SIG-M5 (cell line): Measurements from ENCODE around the gene TMEM150A.
"Not testable (repeated sequence)": the region's sequence is repeated elsewhere in the genome, so short reads cannot be mapped to it uniquely, and the experiment has no call there.

Experiments used
- DNase-seq: peaks from one replicate; lab custom pipeline; 2025; lab: John Stamatoyannopoulos, UW

Gene TMEM150A, protein sequence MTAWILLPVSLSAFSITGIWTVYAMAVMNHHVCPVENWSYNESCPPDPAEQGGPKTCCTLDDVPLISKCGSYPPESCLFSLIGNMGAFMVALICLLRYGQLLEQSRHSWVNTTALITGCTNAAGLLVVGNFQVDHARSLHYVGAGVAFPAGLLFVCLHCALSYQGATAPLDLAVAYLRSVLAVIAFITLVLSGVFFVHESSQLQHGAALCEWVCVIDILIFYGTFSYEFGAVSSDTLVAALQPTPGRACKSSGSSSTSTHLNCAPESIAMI

DNA sequence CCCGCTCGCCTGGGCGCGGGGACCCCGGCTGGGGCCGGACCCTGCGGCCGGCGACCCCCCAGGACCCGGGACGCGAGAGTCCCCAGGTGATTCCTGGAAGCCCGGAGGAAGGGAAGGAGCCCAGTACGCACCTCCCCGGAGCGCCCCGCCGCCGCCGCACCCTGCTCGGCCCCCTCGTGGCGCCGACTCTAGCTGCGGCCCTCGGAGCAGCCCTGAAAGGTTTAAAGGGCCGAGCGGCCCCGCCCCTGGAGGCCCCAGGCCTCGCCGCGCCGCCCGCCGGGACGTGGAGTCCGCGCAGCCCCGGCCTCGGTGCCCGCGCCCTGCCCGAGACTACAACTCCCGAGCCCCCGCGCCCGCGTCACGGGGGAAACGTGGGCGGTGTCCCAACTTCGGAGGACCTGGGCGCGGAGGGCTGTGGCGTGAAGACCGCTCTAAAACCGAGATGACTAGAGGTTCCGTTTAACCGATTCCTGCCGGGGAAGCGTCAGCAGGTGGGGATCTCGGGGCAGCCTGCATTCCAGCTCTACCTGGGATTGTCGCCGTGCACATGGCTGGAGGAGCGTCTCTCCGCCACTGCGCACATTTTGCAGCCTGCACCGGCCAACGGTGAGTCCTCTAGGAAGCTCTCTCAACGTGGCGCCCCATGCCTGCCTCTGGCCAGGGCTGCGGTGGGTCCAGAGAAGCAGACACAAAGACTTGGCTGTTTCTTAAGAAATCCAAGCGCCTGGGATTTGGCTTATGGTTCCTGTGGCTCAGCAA is at the start of gene TMEM150A:
TMEM150A (minus strand) TSS at position 223 of the 759 bp plus-strand sequence. CDS start 750 bp downstream, outside the sequence.
- DNase-seq = peak; percentile 43

DNA sequence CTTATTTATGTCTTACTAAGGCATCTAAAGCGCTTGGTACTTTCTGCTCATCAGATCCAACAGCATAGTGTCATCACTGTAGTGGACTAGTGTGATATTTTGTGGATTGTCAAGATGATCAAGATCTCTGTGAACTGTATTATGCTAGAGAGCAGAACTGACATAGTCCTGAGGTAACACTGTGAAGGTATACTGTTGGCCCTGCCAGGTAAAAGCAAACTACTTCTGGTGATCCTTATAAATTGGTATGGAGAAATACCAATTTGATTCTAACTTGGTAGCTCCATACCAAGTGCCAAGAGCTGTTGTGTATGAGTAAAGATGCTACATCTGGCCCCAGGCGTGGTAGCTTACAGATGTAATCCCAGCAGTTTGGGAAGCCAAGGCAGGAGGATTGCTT is 49.6 kb upstream of the TMEM150A start:
- DNase-seq = no peak

DNA sequence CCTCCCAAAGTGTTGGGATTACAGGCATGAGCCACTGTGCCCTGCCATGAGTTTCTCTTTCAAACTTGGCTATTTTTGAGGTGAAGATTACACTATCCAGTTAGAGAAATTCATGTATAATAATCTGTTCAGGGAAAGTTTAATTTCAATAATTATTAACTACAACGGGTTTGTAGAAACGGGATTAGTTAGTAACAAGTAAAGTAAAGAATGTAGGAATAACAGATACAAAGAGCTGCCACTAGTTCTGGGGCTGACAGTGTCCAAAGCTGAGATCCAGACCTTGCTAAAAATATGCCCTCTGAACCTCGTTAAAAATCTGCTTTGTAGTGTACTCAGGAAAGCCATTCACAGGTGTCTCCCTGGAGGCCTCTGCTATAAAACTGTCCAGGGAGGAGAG is 48.6 kb upstream of the TMEM150A start:
- no peak for DNase-seq

DNA sequence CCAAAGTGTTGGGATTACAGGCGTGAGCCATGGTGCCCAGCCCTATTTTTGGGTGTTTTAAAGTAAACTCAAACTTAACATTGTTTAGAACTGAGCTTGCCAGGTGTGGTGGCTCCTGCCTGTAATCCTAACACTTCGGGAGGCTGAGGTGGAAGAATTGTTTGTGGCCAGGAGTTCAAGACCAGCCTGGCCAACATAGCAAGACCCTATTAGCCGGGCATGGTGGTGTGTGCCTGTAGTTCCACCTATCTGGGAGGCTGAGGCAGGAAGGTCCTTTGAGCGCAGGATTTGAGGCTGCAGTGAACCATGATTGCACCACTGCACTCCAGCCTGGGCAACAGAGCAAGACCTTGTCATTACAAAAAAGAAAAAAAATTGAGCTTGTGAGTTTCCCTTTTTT is 48.0 kb upstream of the TMEM150A start:
- no peak for DNase-seq

DNA sequence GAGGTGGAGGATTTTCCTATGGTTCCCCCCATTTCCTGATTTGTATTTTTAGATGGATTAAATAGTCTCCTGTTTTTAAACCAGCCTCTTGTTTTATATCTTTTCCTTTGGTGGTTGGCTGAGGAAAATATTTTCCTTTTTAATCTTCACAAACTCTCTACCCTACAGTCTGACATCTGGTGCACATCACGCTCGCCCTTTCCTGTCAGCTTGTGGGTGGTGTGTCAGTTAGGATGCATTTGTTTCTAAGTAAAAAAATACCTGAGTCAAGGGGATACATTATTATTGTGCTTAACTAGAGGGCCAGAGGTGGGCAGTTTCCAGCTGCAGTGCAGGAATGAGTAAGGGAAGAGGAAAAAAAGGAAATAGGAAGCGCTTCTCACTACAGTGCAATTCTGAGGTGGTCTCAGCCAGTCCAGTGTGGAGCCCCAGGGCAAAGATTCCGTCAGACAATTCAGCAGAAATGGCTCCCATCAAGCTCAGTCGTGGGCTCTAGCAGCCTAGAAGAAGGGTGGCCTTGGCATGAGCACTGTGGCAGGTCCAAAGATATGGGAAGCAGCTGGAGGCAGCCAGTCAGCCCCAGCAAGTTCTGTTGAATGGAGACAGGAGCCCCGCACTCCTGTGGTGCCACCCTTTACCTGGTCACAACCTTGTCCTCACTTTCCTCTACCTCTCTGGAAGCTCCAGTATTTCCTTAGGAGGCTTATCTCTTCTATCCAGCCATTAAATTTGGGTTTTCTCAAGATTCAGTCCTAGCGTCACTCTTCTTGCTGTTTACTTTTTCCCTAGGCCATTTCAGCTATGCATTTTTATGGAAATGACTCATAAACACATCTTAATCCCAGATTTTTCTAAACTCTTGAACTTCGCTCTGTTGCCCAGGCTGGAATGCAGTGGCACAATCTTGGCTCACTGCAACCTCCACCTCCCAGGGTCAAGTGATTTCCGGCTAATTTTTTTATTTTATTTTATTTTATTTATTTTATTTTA is 47.0 kb upstream of the TMEM150A start:
- DNase-seq = no peak

DNA sequence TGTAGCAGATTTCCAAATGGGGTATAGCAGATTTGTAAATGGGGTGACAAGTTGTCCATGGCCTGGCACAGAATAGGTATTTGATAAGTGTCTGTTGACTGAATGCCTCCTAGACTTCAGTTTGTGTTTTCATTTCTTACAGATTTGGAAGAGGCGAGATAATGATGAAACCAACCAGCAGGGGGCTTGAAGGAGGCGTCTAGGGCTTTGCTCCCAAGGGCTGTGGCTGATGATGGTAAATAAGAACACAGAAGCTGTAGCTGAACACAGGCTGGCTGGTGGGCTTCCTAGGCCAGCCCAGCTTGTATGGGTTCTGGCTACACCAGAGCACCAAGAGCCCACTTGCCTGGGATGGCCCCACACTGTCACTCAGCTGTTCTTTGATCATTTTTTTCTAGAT is 46.1 kb upstream of the TMEM150A start:
- no peak for DNase-seq

DNA sequence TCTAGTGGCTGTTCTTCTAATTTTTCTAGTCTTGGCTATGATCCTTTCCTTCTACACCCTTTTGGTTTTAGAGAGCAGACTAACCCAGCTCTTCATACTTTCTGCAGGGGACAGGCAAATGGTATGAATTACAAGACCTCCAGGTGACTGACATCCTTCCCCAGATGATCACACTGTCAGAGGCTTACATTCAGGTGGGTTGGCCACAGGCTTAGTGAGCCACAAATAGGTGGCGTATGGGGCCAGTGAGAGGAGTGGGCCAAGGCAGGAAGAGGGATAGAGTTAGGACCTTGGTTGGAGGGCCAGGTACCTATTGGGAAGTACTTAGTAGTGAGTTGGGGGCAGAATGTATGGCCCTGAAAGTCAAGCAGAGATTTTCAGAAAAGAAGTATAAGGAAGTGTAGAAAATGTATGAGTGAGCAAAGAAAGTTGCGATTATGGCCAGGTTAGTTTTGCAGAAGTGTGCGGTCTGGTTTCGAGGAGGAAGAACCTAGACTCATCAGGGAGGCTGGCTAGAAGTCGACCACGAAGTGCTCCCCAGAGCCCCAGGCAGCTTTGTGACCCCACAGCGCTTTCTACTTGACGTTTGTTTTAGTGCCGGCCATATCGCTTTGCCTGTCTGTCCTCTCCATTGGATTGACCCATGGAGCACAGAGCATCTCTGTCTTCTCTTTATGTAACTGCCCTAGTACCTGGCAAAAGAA is 45.5 kb upstream of the TMEM150A start:
- DNase-seq = no peak

DNA sequence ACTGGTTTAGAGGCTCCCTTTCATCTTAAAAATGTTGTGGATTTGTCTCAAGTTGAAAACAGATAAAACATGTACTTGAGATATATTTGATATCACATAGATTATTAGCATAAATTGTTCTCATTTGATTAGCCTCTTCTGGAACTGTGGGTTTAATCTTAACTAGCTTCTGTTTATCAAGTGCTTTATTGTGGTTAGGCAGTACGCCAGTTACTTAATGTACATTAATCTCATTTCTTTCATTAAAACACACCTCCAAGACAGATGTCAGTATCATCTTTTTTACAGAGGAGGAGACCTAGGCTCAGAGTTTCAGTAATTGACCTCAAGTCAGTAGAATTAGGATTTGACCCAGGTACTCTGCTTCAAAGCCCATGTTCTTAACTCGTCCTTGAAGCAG is 43.7 kb upstream of the TMEM150A start:
- no peak for DNase-seq

DNA sequence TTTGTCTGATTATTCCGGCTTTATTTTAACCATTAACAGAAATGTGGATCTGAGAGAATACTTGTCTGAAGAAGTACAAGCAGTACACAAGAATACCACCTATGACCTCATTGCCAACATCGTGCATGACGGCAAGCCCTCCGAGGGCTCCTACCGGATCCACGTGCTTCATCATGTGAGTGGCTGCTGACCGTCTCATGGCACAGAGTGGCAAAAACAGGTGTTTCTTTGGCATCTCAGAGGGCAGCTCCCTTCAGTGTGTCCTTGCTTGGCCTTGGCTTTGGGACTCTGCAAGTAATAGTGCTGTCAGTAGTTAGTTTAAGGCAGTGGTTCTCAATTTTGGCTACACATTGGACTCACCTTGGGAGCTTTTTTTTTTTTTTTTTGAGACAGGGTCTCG is 42.4 kb upstream of the TMEM150A start:
- no peak for DNase-seq

DNA sequence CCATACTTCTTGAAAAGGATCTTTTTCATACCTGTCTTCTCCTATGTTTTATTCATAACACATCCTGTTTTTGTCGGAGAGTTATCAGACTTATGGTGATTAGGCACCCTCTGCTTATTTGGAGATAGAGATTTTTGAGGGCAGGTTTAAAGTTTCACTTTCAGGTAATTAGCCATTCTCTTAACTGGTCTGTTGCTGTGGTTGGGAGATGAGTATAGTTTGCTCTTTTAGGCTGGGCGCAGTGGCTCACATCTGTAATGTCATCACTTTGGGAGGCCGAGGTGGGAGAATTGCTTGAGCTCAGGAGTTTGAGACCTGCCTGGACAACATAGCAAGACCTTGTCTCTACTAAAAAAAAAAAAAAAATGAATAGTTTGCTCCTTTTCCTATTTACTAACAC is 40.2 kb upstream of the TMEM150A start:
- no peak for DNase-seq

DNA sequence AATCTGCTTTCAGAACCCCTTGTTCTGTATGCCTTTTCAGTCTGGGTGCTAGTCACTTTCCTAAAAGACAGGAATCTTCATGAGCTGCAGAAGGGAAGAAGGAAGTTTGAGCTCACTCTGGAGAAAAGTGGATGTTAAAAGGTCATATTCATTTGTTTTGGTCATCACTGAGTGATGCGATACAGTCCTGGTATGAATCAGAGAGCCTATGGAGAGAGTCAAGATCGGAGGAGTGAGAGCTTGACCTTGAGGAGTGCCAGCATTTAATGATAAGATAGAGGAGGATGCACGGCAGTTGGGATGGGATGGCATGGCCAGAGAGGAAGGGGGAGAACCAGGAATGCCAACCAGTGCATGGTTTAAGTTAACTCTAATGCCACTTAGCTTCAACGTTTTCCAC is 33.1 kb upstream of the TMEM150A start:
- DNase-seq = no peak

DNA sequence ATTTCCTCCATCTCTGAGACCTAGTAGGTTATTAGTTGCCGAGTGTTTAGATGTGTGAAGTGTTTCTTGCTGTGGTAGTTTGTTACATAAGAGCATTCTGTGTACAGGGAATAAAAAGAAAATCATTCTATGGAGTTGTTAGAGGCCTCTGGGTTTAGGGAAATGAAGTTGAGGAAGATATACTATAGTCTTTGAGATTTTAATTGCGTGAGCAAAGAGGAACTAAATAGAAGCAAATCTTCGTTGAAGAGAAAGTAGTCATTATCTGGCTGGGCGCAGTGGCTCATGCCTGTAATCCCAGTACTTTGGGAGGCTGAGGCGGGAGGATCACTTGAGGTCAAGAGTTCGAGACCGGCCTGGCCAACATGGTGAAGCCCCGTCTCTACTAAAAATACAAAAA is 32.5 kb upstream of the TMEM150A start:
- DNase-seq = no peak

DNA sequence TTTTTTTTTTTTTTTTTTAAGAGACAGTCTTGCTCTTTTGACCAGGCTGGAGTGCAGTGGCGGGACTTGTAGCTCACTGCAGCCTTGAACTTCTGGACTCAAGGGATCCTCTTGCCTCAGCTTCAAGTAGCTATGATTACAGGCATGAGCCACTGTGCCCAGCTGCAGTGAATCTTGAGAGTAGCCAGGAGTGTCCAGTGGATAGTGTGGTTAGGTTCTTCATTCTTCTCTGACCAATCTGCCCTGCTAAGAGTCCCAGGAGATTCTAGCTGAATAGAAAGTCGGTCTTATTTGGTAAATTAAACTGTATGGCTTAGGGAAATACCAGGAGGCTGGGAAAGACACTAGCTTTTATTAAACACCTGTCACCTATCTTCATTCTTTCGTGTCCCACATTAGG is 28.8 kb upstream of the TMEM150A start:
- DNase-seq = no peak

DNA sequence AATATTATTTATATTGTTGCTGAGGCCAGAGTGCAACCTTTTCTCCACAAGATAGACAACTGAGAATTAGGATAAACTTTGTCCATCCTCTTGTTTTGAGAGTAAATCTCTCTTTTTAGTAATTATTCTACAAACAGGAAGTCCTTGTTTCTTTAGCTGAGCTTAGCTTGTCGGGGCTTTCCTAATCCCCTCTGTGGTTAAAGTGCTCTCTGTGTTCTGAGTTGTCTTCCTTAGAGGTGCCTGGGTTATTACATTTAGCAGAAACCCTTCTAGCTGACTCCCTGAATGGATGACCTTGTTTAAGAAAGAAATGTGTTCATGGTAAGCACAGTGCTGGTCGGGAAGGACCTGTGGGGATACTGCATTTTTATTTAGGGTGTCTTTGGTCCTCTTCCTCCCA is 26.2 kb upstream of the TMEM150A start:
- no peak for DNase-seq

DNA sequence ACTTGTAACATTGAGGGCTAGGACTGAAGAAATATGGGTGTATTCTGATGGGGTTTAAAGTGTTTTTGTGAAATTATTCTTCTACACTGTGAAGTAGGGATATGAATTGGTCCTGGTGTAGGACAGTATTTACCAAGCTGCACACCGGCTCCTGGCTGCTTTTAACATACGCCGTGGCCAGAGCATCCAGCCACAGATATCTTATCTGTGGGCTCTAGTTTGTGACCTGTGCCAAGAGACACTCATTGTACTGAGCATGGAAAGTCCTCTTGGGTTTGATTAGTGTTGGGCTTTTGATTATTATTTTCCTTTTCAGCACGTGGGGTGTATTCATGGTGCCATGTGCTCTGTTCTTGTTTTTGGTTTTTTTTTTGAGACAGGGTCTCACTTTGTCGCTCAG is 21.5 kb upstream of the TMEM150A start:
- DNase-seq = no peak

DNA sequence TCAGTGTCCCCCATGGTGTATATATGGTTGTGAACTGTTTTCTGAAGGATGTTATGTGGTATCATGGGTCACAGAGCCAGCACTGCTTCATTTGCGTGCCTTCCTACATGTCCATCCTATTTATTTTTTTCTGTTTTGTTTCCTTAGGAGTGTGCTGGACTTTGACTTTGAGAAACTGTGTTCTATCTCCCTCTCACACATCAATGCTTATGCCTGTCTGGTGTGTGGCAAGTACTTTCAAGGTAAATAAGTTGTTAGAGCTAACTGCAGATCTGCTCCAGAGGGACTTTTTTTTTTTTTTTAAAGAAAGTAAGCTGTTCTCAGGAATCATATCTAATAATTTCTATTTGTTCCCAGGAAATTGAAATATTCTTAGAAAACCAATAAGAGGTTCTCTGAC is 18.8 kb upstream of the TMEM150A start:
- DNase-seq = no peak

DNA sequence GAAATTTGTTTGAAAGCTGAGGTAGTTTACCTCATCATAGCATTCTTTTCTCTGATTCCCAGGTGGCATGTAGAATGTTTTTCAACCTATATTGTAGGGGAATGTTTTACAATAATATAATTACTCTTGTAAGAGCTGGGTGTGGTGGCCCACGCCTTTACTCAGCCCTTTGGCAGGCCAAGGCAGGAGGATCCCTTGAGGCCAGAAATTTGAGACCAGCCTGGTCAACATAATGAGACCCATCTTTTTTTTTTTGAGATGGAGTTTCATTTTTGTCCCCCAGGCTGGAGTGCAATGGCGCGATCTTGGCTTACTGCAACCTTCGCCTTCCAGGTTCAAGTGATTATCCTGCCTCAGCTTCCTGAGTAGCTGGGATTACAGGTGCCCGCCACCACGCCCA is 17.1 kb upstream of the TMEM150A start:
- DNase-seq = no peak

DNA sequence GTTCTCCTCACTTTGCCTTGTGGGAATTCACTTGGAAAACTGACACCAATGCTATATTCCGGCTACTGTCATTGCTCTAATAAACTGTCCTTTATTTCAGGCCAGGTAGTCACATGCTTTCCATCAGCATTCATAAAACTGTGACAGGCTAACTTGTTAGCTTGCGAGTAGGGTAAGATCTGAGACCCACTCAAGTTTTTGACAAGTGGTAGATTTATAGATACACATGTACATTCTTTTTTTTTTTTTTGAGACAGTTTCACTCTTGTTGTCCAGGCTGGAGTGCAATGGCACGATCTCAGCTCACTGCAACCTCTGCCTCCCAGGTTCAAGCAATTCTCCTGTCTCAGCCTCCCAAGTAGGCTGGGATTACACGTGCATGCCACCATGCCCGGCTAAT is 15.2 kb upstream of the TMEM150A start:
- not testable (repeated sequence) for DNase-seq

DNA sequence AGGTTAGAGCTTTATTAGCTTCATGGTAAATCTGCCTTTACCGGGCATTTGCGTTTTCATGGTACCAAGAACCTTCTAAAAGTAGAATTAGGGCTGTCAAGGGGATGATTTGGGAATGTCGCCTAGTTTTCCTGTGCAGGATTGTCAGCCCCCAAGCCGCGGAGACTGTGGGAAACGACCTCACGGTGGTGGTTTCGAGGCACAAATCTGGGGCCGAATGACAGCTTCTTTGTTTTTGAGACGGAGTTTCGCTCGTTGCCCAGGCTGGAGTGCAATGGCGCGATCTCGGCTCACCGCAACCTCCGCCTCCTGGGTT is 12.9 kb upstream of the TMEM150A start:
- no peak for DNase-seq

DNA sequence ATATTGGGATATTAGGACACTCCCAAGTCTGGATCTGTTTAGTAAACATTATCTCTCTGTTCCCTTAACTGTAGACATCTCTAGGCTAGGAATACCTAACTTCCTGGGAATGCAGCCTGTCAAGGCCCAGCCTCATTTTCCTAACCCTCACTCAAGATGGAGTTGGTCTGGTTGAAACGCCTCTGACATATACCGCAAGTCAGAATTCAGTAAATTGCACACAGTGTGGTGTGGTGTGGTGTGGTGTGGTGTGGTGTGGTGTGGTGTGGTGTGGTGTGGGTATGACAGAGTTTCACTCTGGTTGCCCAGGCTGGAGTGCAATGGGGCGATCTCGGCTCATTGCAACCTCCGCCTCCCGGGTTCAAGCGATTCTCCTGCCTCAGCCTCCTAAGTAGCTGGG is 12.3 kb upstream of the TMEM150A start:
- not testable (repeated sequence) for DNase-seq

DNA sequence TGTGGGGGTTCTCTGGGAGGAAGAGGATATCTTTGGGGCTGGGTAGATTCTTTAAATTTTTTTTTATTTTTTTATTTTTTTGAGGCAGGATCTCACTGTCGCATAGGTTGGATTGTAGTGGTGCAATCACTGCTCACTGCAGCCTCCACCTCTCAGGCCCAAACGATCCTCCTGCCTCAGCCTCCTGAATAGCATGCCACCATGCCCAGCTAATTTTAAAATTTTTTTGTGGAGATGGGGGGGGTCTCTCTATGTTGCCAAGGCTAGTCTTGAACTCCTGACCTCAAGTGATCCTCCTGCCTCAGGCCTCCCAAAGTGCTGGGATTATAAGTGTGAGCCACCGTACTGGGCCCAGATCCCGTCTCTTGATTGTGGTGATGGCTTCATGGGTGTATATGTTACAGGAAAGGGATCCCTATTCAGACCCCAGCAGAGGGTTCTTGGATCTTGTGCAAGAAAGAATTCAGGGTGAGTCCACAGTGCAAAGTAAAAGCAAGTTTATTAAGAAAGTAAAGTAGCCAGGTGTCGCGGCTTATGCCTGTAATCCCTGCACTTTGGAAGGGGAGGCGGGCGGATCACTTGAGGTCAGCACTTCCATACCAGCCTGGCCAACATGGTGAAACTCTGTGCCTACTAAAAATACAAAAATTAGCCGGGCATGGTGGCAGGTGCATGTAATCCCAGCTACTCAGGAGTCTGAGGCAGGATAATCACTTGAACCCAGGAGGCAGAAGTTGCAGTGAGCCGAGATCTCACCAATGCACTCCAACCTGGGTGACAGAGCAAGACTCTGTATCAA is 11.4 kb upstream of the TMEM150A start:
- DNase-seq = no peak
